Measurements from ENCODE around the gene RHBDD2. TPM values are rescaled to one million over a fixed set of nuclear protein-coding genes. Genes with fewer than 3 reads are reported as not detected.

The RHBDD2 gene
- polyA plus RNA-seq, 1 donor from 2014 or later, result 76.4 TPM

- Histone ChIP-seq H3F3A (ENCODE audit: insufficient read depth, low read length, poor library complexity, severe bottlenecking) (no peaks in the 10 kb centered on the region), H3K27me3 (ENCODE audit: insufficient read depth, low read depth, low read length) (no peaks in the 10 kb centered on the region), H3K4me2 (ENCODE audit: low read length) (no peak overlapping the region), H3K9ac (ENCODE audit: low read length) (no peak overlapping the region), H3K4me3 (ENCODE audit: low read length) (no peak overlapping the region), H3K9me2 (ENCODE audit: insufficient read depth, low read length) (no peaks in the 10 kb centered on the region), H3K9me3 (ENCODE audit: low read length) (no peaks in the 10 kb centered on the region), H3K79me2 (replicated peaks; ENCODE audit: insufficient read depth, low read length) (peaks cover 27% of the 10 kb centered on the region), H4K20me1 (ENCODE audit: insufficient read depth) (no peaks in the 10 kb centered on the region), H3K36me3 (ENCODE audit: insufficient read depth, low read length) (peaks cover 5% of the 10 kb centered on the region), H2AFZ (ENCODE audit: low read depth, low read length) (no peak overlapping the region), H3K27ac (ENCODE audit: low read length) (no peak overlapping the region)
- no peak for TF ChIP-seq REST (IDR thresholded peaks at IDR 0.05; ENCODE audit: borderline replicate concordance)
- no peak for TF ChIP-seq TAF1 (IDR thresholded peaks at IDR 0.05; ENCODE audit: low read depth)
- no peak for TF ChIP-seq SMC3 (conservative IDR thresholded peaks at IDR 0.05; ENCODE audit: poor library complexity)
- TF ChIP-seq EP300 (conservative IDR thresholded peaks at IDR 0.05; ENCODE audit: poor library complexity, severe bottlenecking), result no peak
- no peak for TF ChIP-seq POLR2AphosphoS5 (IDR thresholded peaks at IDR 0.05)
- TF ChIP-seq, protein P1, sequence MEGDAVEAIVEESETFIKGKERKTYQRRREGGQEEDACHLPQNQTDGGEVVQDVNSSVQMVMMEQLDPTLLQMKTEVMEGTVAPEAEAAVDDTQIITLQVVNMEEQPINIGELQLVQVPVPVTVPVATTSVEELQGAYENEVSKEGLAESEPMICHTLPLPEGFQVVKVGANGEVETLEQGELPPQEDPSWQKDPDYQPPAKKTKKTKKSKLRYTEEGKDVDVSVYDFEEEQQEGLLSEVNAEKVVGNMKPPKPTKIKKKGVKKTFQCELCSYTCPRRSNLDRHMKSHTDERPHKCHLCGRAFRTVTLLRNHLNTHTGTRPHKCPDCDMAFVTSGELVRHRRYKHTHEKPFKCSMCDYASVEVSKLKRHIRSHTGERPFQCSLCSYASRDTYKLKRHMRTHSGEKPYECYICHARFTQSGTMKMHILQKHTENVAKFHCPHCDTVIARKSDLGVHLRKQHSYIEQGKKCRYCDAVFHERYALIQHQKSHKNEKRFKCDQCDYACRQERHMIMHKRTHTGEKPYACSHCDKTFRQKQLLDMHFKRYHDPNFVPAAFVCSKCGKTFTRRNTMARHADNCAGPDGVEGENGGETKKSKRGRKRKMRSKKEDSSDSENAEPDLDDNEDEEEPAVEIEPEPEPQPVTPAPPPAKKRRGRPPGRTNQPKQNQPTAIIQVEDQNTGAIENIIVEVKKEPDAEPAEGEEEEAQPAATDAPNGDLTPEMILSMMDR (IDR thresholded peaks at IDR 0.05; ENCODE audit: poor library complexity, severe bottlenecking), result no peak
- TF ChIP-seq RAD21 (conservative IDR thresholded peaks at IDR 0.05), result no peak
- no peak for TF ChIP-seq EZH2 (IDR thresholded peaks at IDR 0.05; ENCODE audit: borderline replicate concordance, insufficient read depth, low read length, poor library complexity, severe bottlenecking)
- no peak for TF ChIP-seq MXI1 (conservative IDR thresholded peaks at IDR 0.05; ENCODE audit: poor library complexity, severe bottlenecking)
Measured at GRCh38 chr7:75884476-75884875, 5.6 kb downstream of the RHBDD2 start.

- Histone ChIP-seq H3K79me2 (replicated peaks; ENCODE audit: insufficient read depth, low read length) (peaks cover 21% of the 10 kb centered on the region), H3K27ac (ENCODE audit: low read length) (no peak overlapping the region), H3K36me3 (ENCODE audit: insufficient read depth, low read length) (peaks cover 5% of the 10 kb centered on the region)
Measured at GRCh38 chr7:75885036-75885435, 6.2 kb downstream of the RHBDD2 start.

More at GRCh38 chr7:75885036-75885435, 6.2 kb downstream of the RHBDD2 start:
- Histone ChIP-seq H3K4me3 (ENCODE audit: low read length) (no peak overlapping the region), H3K9me2 (ENCODE audit: insufficient read depth, low read length) (no peaks in the 10 kb centered on the region), H2AFZ (ENCODE audit: low read depth, low read length) (no peak overlapping the region), H3K9ac (ENCODE audit: low read length) (no peak overlapping the region), H3K9me3 (ENCODE audit: low read length) (no peaks in the 10 kb centered on the region), H4K20me1 (ENCODE audit: insufficient read depth) (no peaks in the 10 kb centered on the region), H3K4me2 (ENCODE audit: low read length) (no peak overlapping the region), H3K27me3 (ENCODE audit: insufficient read depth, low read depth, low read length) (no peaks in the 10 kb centered on the region), H3F3A (ENCODE audit: insufficient read depth, low read length, poor library complexity, severe bottlenecking) (no peaks in the 10 kb centered on the region)
- TF ChIP-seq RAD21 (conservative IDR thresholded peaks at IDR 0.05) (no peak), SMC3 (conservative IDR thresholded peaks at IDR 0.05; ENCODE audit: poor library complexity) (no peak), EP300 (conservative IDR thresholded peaks at IDR 0.05; ENCODE audit: poor library complexity, severe bottlenecking) (no peak), TAF1 (IDR thresholded peaks at IDR 0.05; ENCODE audit: low read depth) (no peak), REST (IDR thresholded peaks at IDR 0.05; ENCODE audit: borderline replicate concordance) (no peak), POLR2AphosphoS5 (IDR thresholded peaks at IDR 0.05) (no peak), MXI1 (conservative IDR thresholded peaks at IDR 0.05; ENCODE audit: poor library complexity, severe bottlenecking) (no peak), EZH2 (IDR thresholded peaks at IDR 0.05; ENCODE audit: borderline replicate concordance, insufficient read depth, low read length, poor library complexity, severe bottlenecking) (no peak)
- TF ChIP-seq, protein P1 (IDR thresholded peaks at IDR 0.05; ENCODE audit: poor library complexity, severe bottlenecking), result no peak
